Kidney (tissue), 14 donors: ENCODE results near the gene PTPN18. TPM values are rescaled to one million over a fixed set of nuclear protein-coding genes. Genes with fewer than 3 reads are reported as not detected.
A peak's percentile ranks its signal among the peaks of the same experiment; 100 is the strongest.

ENCODE experiments used
- DNase-seq, 5 donors: peaks; one replicate each; pipeline ENCODE4 v3.0.0-alpha.2; 2013 to 2020
- FAIRE-seq: peaks from 2 replicates; lab custom pipeline; 2012; peaks lifted over from hg19 to GRCh38; lab: Jason Lieb, UNC
- H3K27ac ChIP-seq, 2 donors: one replicate each; pipeline ENCODE4 v1.7.0; 2013; ENCODE audit warnings: low read depth in 2 of 2, low read length in 2 of 2, inconsistent platforms in 1 of 2
- H3K27me3 ChIP-seq: one replicate; pipeline ENCODE4 v1.7.1; 2013; ENCODE audit warnings: low read length, inconsistent platforms; ENCODE audit not compliant: control insufficient read depth, insufficient read depth
- H3K36me3 ChIP-seq, 3 donors: one replicate each; pipeline versions ENCODE4 v1.7.0 to v1.7.1; 2013; ENCODE audit warnings: low read length in 3 of 3, control low read depth in 1 of 3, inconsistent platforms in 1 of 3; ENCODE audit not compliant: insufficient read depth in 3 of 3, control insufficient read depth in 2 of 3
- H3K4me1 ChIP-seq, 3 donors: one replicate each; pipeline versions ENCODE4 v1.7.0 to v1.7.1; 2013; ENCODE audit warnings: low read length in 3 of 3, inconsistent platforms in 1 of 3, low read depth in 1 of 3; ENCODE audit not compliant: control insufficient read depth in 2 of 3, insufficient read depth in 2 of 3
- H3K4me3 ChIP-seq, 3 donors: one replicate each; pipeline versions ENCODE4 v1.7.0 to v1.8.1; 2013; ENCODE audit warnings: low read length in 3 of 3, control low read depth in 1 of 3, inconsistent platforms in 1 of 3
- H3K9ac ChIP-seq, 3 donors: one replicate each; pipeline versions ENCODE4 v1.7.0 to v1.7.1; 2013; ENCODE audit warnings: low read length in 3 of 3, control low read depth in 1 of 3, inconsistent platforms in 1 of 3
- H3K9me3 ChIP-seq, 3 donors: one replicate each; pipeline versions ENCODE4 v1.7.0 to v1.7.1; 2013; ENCODE audit warnings: low read length in 3 of 3, control low read depth in 1 of 3, inconsistent platforms in 1 of 3; ENCODE audit not compliant: control insufficient read depth in 2 of 3, insufficient read depth in 1 of 3
- intact Hi-C: fragments of 100-400 bp; cut with DNase I; formaldehyde crosslinking; loops from one replicate; pipeline ENCODE4 v1.11.1; 2022
- polyA plus RNA-seq: library from polyadenylated mRNA; stranded (reverse); fragments of 350-450 nt; fragmentation: Illumina TruSeq; extraction: RNeasy Lipid Tissue Mini Kit (QIAGEN cat#74804); gene quantifications from one replicate; pipeline ENCODE4 v1.2.3, GENCODE V29; 2014; ENCODE audit warnings: low read depth, low replicate concordance; ENCODE audit not compliant: insufficient read depth
- total RNA-seq: library from RNA; stranded (reverse); fragmentation: NEBNext Ultra II Directional; extraction: Animal tissue kit (Norgen Biotek cat#: 25700); gene quantifications from one replicate; pipeline ENCODE4 v1.2.1, GENCODE V29; 2021
- TF ChIP-seq, protein P1 (sequence below): IDR thresholded peaks from 3 replicates; pipeline ENCODE4 v1.5.1; 2012; ENCODE audit warnings: mild to moderate bottlenecking, moderate library complexity, borderline replicate concordance; ENCODE audit not compliant: insufficient read depth; ENCODE audit errors: extremely low read depth
- donor health status: control.
- donor health status: control.
- donor health status: control.
- donor health status: control.
- donor health status: control.
- donor health status: DM: yes; HTN: yes; CAD: no.
- donor health status: Normal renal cell carcinoma (clear cell type).

PTPN18 gene
- total and polyA plus RNA-seq, 2 donors from 2014 or later, result 34.8 to 89.2 TPM

DNA sequence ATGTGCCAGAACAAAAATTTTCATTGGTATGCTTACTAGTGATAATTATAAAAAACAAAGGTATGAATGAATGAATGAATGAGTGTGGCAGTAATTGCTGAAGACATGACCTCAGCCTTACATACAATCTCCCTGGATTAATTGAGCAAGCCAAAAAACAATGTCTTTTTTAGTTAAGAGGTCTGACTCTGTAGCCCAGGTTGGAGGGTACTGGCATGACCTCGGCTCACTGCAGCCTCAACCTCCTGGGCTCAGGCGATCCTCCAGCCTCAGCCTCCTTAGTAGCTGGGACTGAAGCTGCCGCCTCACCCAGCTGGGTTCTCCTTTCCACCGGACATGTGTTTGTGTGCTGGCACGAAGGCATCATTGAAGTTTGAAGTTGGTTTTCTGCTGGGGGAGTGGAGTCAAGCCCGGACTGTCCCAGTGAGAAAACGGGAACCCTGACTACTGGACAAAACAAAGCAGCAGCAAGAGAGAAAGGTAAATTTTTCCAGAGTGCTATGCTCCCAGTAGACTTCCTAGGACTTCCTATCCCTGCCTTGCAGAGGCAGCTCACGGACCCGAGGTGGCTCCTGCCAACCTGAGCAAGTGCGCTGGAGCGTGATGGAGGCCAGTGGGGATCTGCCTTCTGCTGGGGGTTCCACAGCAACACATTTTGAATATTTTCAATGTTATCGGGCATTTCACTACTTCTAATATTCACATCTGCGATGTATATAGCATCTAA is 19.5 kb upstream of the PTPN18 start:
- TF ChIP-seq, protein P1, sequence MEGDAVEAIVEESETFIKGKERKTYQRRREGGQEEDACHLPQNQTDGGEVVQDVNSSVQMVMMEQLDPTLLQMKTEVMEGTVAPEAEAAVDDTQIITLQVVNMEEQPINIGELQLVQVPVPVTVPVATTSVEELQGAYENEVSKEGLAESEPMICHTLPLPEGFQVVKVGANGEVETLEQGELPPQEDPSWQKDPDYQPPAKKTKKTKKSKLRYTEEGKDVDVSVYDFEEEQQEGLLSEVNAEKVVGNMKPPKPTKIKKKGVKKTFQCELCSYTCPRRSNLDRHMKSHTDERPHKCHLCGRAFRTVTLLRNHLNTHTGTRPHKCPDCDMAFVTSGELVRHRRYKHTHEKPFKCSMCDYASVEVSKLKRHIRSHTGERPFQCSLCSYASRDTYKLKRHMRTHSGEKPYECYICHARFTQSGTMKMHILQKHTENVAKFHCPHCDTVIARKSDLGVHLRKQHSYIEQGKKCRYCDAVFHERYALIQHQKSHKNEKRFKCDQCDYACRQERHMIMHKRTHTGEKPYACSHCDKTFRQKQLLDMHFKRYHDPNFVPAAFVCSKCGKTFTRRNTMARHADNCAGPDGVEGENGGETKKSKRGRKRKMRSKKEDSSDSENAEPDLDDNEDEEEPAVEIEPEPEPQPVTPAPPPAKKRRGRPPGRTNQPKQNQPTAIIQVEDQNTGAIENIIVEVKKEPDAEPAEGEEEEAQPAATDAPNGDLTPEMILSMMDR, result no peak
- Histone ChIP-seq H3K27ac (no peak overlapping the region), H3K9ac (peak overlapping the region in 1 of 3 donors; percentile 63), H3K4me3 (peak overlapping the region in 2 of 3 donors; percentile 33 to 57), H3K4me1 (peaks cover 4 to 8% (median 5%) of the 10 kb centered on the region in 3 donors), H3K27me3 (no peaks in the 10 kb centered on the region), H3K36me3 (peaks cover 2 to 7% (median 6%) of the 10 kb centered on the region in 3 donors), H3K9me3 (no peaks in the 10 kb centered on the region)
- peak in 1 of 5 donors; percentile 60 for DNase-seq
- intact Hi-C loops, result loop anchor here (10.0 kb wide), 1 partner anchor 152 kb away; the partner anchor contains the start of genes MZT2B and SMPD4
- FAIRE-seq, result no peak

DNA sequence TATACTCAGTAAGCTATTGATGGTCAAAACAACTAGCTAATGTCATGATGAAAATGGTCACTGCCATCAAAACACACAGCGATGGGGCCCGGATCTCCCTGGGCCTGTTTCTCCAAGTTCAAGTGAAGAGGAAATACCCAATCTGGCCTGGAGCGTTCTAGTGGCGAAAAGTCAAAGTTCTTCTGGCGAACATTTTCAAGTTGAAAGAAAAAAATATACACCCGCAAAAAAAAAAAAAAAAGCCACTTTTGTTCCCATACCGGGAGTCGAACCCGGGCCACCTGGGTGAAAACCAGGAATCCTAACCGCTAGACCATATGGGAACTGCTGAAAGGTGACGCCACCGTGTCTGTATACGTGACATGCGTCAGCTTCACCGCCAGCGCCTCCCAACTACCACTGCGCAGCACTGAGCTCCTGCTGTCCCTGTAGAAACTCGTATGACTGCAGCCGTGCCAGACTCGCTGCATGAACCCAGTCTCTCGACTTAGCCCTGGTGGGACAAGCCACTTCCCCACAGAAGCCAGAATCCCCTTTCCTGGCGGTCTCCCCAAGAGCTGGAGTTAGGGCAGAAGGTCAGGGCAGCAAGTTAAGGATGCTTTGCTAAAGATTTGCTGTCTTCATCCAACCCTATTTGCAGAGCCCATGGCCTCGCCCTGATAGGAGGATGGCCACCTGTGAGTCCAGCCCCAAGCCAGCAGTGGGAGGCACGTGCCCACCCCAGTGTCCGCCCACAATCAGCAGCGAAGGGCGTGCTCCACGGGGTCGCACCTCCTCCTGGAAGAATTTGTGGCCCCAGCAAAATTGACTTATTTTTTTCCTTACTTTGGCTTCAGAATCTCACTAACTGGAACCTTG is 18.8 kb upstream of the PTPN18 start:
- DNase-seq (peak; percentile 86 to 97 (median 96)), FAIRE-seq (no peak)
- peak overlapping the region in 2 of 3 donors; percentile 31 to 63 for H3K9ac ChIP-seq
- no peaks in the 10 kb centered on the region for H3K9me3 ChIP-seq
- intact Hi-C loops, result loop anchor here (10.0 kb wide), 1 partner anchor 152 kb away; the partner anchor contains the start of genes MZT2B and SMPD4
- H3K36me3 ChIP-seq, result peaks cover 2 to 7% (median 6%) of the 10 kb centered on the region in 3 donors
- H3K4me1 ChIP-seq, result peaks cover 4 to 8% (median 5%) of the 10 kb centered on the region in 3 donors
- peak overlapping the region in 1 of 2 donors; percentile 16 for H3K27ac ChIP-seq
- peak overlapping the region; percentile 35 to 57 (median 55) for H3K4me3 ChIP-seq
- TF ChIP-seq, protein P1, result no peak
- H3K27me3 ChIP-seq, result no peaks in the 10 kb centered on the region

DNA sequence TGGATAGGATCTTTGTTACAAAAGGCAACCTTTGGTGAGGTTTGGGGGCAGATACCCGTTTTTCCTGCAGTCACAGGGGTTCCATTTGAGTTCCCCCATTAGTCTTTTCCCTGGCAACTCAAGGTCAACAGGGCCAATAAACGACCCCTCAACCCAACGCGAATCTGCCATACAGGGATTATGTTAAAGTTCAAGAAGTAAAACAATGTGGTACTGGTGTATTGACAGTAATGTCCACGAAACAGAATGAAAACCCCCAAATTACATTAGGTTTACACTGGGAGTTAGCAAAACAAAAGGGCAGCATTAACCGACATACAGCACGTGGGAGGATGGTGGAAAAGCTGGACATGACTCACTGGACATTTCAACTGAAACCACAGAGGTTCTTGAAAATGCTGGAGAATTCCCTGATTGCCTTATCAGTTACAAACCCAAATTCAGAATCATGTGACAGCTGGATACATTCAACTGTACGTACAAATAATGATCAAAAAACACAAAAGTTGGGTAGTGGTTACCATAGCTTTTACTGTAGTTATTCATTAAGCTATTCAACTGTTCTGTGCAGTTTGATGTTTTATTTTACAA is 18.0 kb upstream of the PTPN18 start:
- Histone ChIP-seq H3K36me3 (peaks cover 2 to 7% (median 6%) of the 10 kb centered on the region in 3 donors), H3K4me1 (peaks cover 1 to 5% (median 4%) of the 10 kb centered on the region in 3 donors), H3K27ac (peak overlapping the region in 1 of 2 donors; percentile 16), H3K27me3 (no peaks in the 10 kb centered on the region), H3K9ac (no peak overlapping the region), H3K9me3 (no peaks in the 10 kb centered on the region), H3K4me3 (peak overlapping the region in 2 of 3 donors; percentile 4 to 57)
- TF ChIP-seq, protein P1, result no peak
- no peak for DNase-seq
- intact Hi-C loops, result loop anchor here (10.0 kb wide), 1 partner anchor 153 kb away; the partner anchor contains the start of genes MZT2B and SMPD4
- no peak for FAIRE-seq
